HepG2 (cell line): ENCODE data around the gene C16orf90. TPM values are rescaled to one million over a fixed set of nuclear protein-coding genes. Genes with fewer than 3 reads are reported as not detected.

Experiments
- ATAC-seq: fragments of 200-7000 bp; cut with Tn5 transposase; 3 replicates; pipeline ENCODE4 v1.9.1; 2020; ENCODE audit warnings: mild to moderate bottlenecking, moderate library complexity
- BruUV-seq: library from RNA; stranded (reverse); fragments of 400-500 nt; replicated peaks from 2 replicates; lab custom pipeline; 2021; lab: Mats Ljungman, UMichigan
- CTCF ChIA-PET: fragments of 300-600 bp; formaldehyde crosslinking; extraction: SDS; loops from one replicate; lab custom pipeline; 2021; ENCODE audit warnings: low total read pairs, inconsistent platforms, low intra/inter-chr PET ratio; lab: Yijun Ruan, JAX
- POLR2A ChIA-PET: fragments of 350-600 bp; sonication (Branson Sonifier 250); formaldehyde crosslinking; loops from one replicate; lab custom pipeline; 2020; ENCODE audit warnings: antibody characterized with exemption, inconsistent platforms; lab: Yijun Ruan, JAX
- DNase-seq: peaks from one replicate; pipeline ENCODE4 v3.0.0-alpha.2; 2015; ENCODE audit warnings: low spot score
- FAIRE-seq: peaks from 3 replicates; lab custom pipeline; 2011; peaks lifted over from hg19 to GRCh38; lab: Jason Lieb, UNC
- H2AFZ ChIP-seq: one replicate; pipeline ENCODE4 v1.6.1; 2011; ENCODE audit warnings: low read length, inconsistent platforms
- H3K27ac ChIP-seq: fragments of 300-600 bp; 3 replicates; pipeline ENCODE4 v1.8.0; 2011; ENCODE audit warnings: mixed run types, mild to moderate bottlenecking, mixed read lengths, low read length, inconsistent platforms; ENCODE audit not compliant: insufficient read depth; ENCODE audit errors: extremely low read length
- H3K27me3 ChIP-seq, 2 experiments: fragments of 200-600 bp in 1 of 2; 2 replicates in 1 of 2; 3 replicates in 1 of 2; pipeline versions ENCODE4 v1.6.0 to v1.8.0; 2011; ENCODE audit warnings: low read length in 2 of 2, mild to moderate bottlenecking in 2 of 2, moderate library complexity in 2 of 2, inconsistent platforms in 1 of 2; ENCODE audit not compliant: insufficient read depth in 2 of 2, control insufficient read depth in 1 of 2
- H3K36me3 ChIP-seq, 2 experiments: fragments of 200-600 bp in 1 of 2; replicated peaks in 1 of 2; 2 replicates in 1 of 2; 3 replicates in 1 of 2; pipeline versions ENCODE4 v1.5.1 to v1.8.0; 2011; ENCODE audit warnings: low read length in 2 of 2, inconsistent platforms in 1 of 2; ENCODE audit not compliant: insufficient read depth in 2 of 2, control insufficient read depth in 1 of 2
- H3K4me1 ChIP-seq: 2 replicates; pipeline ENCODE4 v1.5.1; 2012; ENCODE audit warnings: low read length, inconsistent platforms; ENCODE audit not compliant: insufficient read depth
- H3K4me2 ChIP-seq: 2 replicates; pipeline ENCODE4 v1.6.0; 2011; ENCODE audit warnings: low read depth, low read length, inconsistent platforms
- H3K4me3 ChIP-seq, 3 experiments: fragments of 200-600 bp in 1 of 3; sonication (generic), shearing (Covaris generic) in 1 of 3; replicated peaks in 1 of 3; 2 replicates each; pipeline ENCODE4 v1.5.1; 2011 to 2016; ENCODE audit warnings: low read length in 3 of 3, inconsistent platforms in 2 of 3, low read depth in 2 of 3, mild to moderate bottlenecking in 2 of 3, control low read depth in 1 of 3, mixed read lengths in 1 of 3; ENCODE audit not compliant: insufficient read depth in 1 of 3
- H3K79me2 ChIP-seq: one replicate; pipeline ENCODE4 v1.6.1; 2011; ENCODE audit warnings: low read length, inconsistent platforms; ENCODE audit not compliant: insufficient read depth
- H3K9ac ChIP-seq: 2 replicates; pipeline ENCODE4 v1.6.0; 2011; ENCODE audit warnings: mild to moderate bottlenecking, low read depth, low read length, inconsistent platforms; ENCODE audit not compliant: insufficient read depth
- H3K9me3 ChIP-seq: 2 replicates; pipeline ENCODE4 v1.5.1; 2012; ENCODE audit warnings: mild to moderate bottlenecking, low read length
- H4K20me1 ChIP-seq: 2 replicates; pipeline ENCODE4 v1.6.0; 2011; ENCODE audit warnings: inconsistent platforms, mild to moderate bottlenecking, low read length, moderate library complexity; ENCODE audit not compliant: insufficient read depth
- AHR ChIP-seq: IDR thresholded peaks from 2 replicates; pipeline ENCODE4 v1.6.1; 2018; ENCODE audit warnings: missing genetic modification reagents, missing compliant biosample characterization
- ASH2L ChIP-seq: fragments of 300-600, 200-600 bp; sonication (generic); IDR thresholded peaks from 2 replicates; pipeline ENCODE4 v1.7.0; 2017; ENCODE audit warnings: low read depth, mild to moderate bottlenecking, moderate library complexity, mixed read lengths, low read length; ENCODE audit not compliant: insufficient read length
- CBX1 ChIP-seq: IDR thresholded peaks from one replicate; pipeline ENCODE4 v1.6.1; 2016; ENCODE audit warnings: antibody characterized with exemption, low read depth
- FLYWCH1 ChIP-seq: sonication (generic); formaldehyde crosslinking; IDR thresholded peaks from 2 replicates; pipeline ENCODE4 v1.8.1; 2023; ENCODE audit warnings: mild to moderate bottlenecking, missing genetic modification reagents
- FOXK2 ChIP-seq: fragments of 450-650 bp; IDR thresholded peaks from 2 replicates; pipeline ENCODE4 v1.6.1; 2016
- MBD4 ChIP-seq: IDR thresholded peaks from 2 replicates; pipeline ENCODE4 v1.6.1; 2012; ENCODE audit warnings: low read length, inconsistent platforms, borderline replicate concordance
- RXRB ChIP-seq: IDR thresholded peaks from 2 replicates; pipeline ENCODE4 v1.6.1; 2016; ENCODE audit warnings: borderline replicate concordance, missing genetic modification reagents, missing compliant biosample characterization
- SIX1 ChIP-seq: sonication (generic); formaldehyde crosslinking; IDR thresholded peaks from 2 replicates; pipeline ENCODE4 v1.4.0; 2020; ENCODE audit warnings: missing genetic modification reagents, borderline replicate concordance
- ZBTB1 ChIP-seq: sonication (generic); formaldehyde crosslinking; IDR thresholded peaks from 2 replicates; pipeline ENCODE4 v1.4.0; 2020; ENCODE audit warnings: missing genetic modification reagents, borderline replicate concordance
- ZNF251 ChIP-seq: sonication (generic); formaldehyde crosslinking; IDR thresholded peaks from 2 replicates; pipeline ENCODE4 v1.9.0; 2021; ENCODE audit warnings: mild to moderate bottlenecking, missing genetic modification reagents
- ZNF382 ChIP-seq: sonication (generic); formaldehyde crosslinking; IDR thresholded peaks from 2 replicates; pipeline ENCODE4 v1.5.0; 2020; ENCODE audit warnings: missing genetic modification reagents, mild to moderate bottlenecking, borderline replicate concordance
- ZNF546 ChIP-seq: sonication (generic); formaldehyde crosslinking; conservative IDR thresholded peaks from 2 replicates; pipeline ENCODE4 v1.8.1; 2023; ENCODE audit warnings: mild to moderate bottlenecking, missing genetic modification reagents
- ZNF550 ChIP-seq: sonication (generic); formaldehyde crosslinking; IDR thresholded peaks from 2 replicates; pipeline ENCODE4 v1.4.0; 2020; ENCODE audit warnings: mild to moderate bottlenecking, missing genetic modification reagents, borderline replicate concordance
- WGBS: methylation state at CpG from one replicate; pipeline ENCODE4 v1.1.6; 2017; ENCODE audit warnings: low lambda C conversion rate; 5-methylcytosine and 5-hydroxymethylcytosine counted together
- in situ Hi-C: cut with HindIII; loops from 2 replicates; pipeline ENCODE4 v1.10.0; 2017; ENCODE audit warnings: low pct_unique_long_range_greater_than_20kb; ENCODE audit not compliant: extremely low pct_ligation_motif_present
- intact Hi-C: fragments of 100-400 bp; cut with micrococcal nuclease; formaldehyde crosslinking; loops from one replicate; pipeline ENCODE4 v1.10.0; 2022; ENCODE audit not compliant: unreplicated experiment
- polyA plus RNA-seq, 8 experiments: library from polyadenylated mRNA; depleted of rRNA in 3 of 8; stranded (reverse) in 7 of 8; unstranded in 1 of 8; fragments of >200 nt; fragmentation: Illumina TruSeq in 4 of 8; extraction: Trizol in 4 of 8; gene quantifications; 2 replicates each; pipeline versions ENCODE4 v1.2.1 to v1.2.3, GENCODE V29; 2011 to 2016; ENCODE audit warnings: low read depth in 4 of 8, missing spikeins in 1 of 8, mixed read lengths in 1 of 8; ENCODE audit not compliant: insufficient read depth in 1 of 8
- total RNA-seq, 5 experiments: library from RNA; depleted of rRNA; stranded (reverse); fragments of >200 nt; fragmentation: Illumina TruSeq; extraction: Trizol; gene quantifications; 2 replicates each; pipeline ENCODE4 v1.2.3, GENCODE V29; 2016; ENCODE audit warnings: low read depth in 1 of 5
- TF ChIP-seq, protein P1 (sequence below): sonication (generic); formaldehyde crosslinking; IDR thresholded peaks from 2 replicates; pipeline ENCODE4 v1.9.0; 2022; ENCODE audit warnings: missing genetic modification reagents, mild to moderate bottlenecking, borderline replicate concordance
- TF ChIP-seq, protein P2 (sequence below): sonication (generic); formaldehyde crosslinking; IDR thresholded peaks from 2 replicates; pipeline ENCODE4 v1.4.0; 2020; ENCODE audit warnings: mild to moderate bottlenecking, missing genetic modification reagents

The C16orf90 gene
- total and polyA plus RNA-seq, 2 of the 13 experiments (the other 11 are each of a cell fraction or from before 2014, with no cell fraction given), result not detected

DNA sequence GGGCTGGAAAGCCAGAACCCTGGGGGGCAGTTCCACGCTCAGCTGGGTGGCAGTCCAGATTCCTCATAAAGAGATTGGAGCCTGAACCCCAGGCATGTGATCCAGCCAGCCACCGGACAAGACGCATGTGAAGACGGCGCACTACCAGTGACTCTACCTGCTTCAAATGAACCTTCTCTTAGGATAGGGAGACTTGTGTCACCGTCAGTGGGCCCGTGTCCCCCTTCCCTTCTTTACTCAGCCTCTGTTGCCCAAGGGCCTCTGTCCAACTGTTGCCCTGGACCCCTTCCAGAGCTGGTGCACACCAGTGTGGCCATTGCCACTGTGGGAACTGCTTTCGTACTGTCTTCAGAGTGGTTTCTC is 23.7 kb upstream of the C16orf90 start:
- Histone ChIP-seq H3K27ac (no peak overlapping the region), H3K9ac (no peak overlapping the region), H4K20me1 (no peaks in the 10 kb centered on the region)
- intact Hi-C loops (no loop called here), in situ Hi-C loops (no loop called here)
- CTCF ChIA-PET, result no interaction called here
- BruUV-seq, result no TSS peak
- no peak for DNase-seq
- TF ChIP-seq, protein P1, sequence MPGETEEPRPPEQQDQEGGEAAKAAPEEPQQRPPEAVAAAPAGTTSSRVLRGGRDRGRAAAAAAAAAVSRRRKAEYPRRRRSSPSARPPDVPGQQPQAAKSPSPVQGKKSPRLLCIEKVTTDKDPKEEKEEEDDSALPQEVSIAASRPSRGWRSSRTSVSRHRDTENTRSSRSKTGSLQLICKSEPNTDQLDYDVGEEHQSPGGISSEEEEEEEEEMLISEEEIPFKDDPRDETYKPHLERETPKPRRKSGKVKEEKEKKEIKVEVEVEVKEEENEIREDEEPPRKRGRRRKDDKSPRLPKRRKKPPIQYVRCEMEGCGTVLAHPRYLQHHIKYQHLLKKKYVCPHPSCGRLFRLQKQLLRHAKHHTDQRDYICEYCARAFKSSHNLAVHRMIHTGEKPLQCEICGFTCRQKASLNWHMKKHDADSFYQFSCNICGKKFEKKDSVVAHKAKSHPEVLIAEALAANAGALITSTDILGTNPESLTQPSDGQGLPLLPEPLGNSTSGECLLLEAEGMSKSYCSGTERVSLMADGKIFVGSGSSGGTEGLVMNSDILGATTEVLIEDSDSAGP (CRISPR knock-in tag), result no peak
- TF ChIP-seq CBX1, result no peak
- no peak for TF ChIP-seq SIX1 (CRISPR knock-in tag)
- TF ChIP-seq ZNF251 (CRISPR knock-in tag), result no peak
- TF ChIP-seq ZNF382, result no peak
- TF ChIP-seq ZNF546 (CRISPR knock-in tag), result no peak
- TF ChIP-seq, protein P2, sequence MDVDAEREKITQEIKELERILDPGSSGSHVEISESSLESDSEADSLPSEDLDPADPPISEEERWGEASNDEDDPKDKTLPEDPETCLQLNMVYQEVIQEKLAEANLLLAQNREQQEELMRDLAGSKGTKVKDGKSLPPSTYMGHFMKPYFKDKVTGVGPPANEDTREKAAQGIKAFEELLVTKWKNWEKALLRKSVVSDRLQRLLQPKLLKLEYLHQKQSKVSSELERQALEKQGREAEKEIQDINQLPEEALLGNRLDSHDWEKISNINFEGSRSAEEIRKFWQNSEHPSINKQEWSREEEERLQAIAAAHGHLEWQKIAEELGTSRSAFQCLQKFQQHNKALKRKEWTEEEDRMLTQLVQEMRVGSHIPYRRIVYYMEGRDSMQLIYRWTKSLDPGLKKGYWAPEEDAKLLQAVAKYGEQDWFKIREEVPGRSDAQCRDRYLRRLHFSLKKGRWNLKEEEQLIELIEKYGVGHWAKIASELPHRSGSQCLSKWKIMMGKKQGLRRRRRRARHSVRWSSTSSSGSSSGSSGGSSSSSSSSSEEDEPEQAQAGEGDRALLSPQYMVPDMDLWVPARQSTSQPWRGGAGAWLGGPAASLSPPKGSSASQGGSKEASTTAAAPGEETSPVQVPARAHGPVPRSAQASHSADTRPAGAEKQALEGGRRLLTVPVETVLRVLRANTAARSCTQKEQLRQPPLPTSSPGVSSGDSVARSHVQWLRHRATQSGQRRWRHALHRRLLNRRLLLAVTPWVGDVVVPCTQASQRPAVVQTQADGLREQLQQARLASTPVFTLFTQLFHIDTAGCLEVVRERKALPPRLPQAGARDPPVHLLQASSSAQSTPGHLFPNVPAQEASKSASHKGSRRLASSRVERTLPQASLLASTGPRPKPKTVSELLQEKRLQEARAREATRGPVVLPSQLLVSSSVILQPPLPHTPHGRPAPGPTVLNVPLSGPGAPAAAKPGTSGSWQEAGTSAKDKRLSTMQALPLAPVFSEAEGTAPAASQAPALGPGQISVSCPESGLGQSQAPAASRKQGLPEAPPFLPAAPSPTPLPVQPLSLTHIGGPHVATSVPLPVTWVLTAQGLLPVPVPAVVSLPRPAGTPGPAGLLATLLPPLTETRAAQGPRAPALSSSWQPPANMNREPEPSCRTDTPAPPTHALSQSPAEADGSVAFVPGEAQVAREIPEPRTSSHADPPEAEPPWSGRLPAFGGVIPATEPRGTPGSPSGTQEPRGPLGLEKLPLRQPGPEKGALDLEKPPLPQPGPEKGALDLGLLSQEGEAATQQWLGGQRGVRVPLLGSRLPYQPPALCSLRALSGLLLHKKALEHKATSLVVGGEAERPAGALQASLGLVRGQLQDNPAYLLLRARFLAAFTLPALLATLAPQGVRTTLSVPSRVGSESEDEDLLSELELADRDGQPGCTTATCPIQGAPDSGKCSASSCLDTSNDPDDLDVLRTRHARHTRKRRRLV (CRISPR knock-in tag), result no peak
- TF ChIP-seq AHR (CRISPR knock-in tag), result no peak
- no peak for TF ChIP-seq FLYWCH1 (CRISPR knock-in tag)
- no peak for TF ChIP-seq ASH2L
- TF ChIP-seq RXRB (CRISPR knock-in tag), result no peak
- no peak for TF ChIP-seq FOXK2
- TF ChIP-seq ZBTB1 (CRISPR knock-in tag), result no peak
- no peak for TF ChIP-seq ZNF550 (CRISPR knock-in tag)
- no peak for TF ChIP-seq MBD4
- TF ChIP-seq, all 625 proteins: peak for 0
- H3K4me1 ChIP-seq, result peaks cover 17% of the 10 kb centered on the region
- ATAC-seq, result no peak
- FAIRE-seq, result no peak
- no peaks in the 10 kb centered on the region for H3K9me3 ChIP-seq
- no peak overlapping the region for H3K4me3 ChIP-seq
- no peaks in the 10 kb centered on the region for H3K79me2 ChIP-seq
- WGBS, result 100% methylated on average over 7 of the region's 8 CpGs
- H3K4me2 ChIP-seq, result no peak overlapping the region
- no peaks in the 10 kb centered on the region for H3K27me3 ChIP-seq
- peaks cover 12 to 42% of the 10 kb centered on the region in 2 experiments for H3K36me3 ChIP-seq
- H2AFZ ChIP-seq, result no peak overlapping the region
- POLR2A ChIA-PET, result no interaction called here
